NCI-H1694 (cell line): ENCODE measurements around the gene ANKRD33B.
"Not testable (repeated sequence)": the region's sequence is repeated elsewhere in the genome, so short reads cannot be mapped to it uniquely, and the experiment has no call there.

Experiments
- DNase-seq: peaks from one replicate; lab custom pipeline; 2025; lab: John Stamatoyannopoulos, UW

ANKRD33B gene

GRCh38 chr5:10594591-10595210 lies 30.8 kb downstream of the ANKRD33B start:
- no peak for DNase-seq

DNA sequence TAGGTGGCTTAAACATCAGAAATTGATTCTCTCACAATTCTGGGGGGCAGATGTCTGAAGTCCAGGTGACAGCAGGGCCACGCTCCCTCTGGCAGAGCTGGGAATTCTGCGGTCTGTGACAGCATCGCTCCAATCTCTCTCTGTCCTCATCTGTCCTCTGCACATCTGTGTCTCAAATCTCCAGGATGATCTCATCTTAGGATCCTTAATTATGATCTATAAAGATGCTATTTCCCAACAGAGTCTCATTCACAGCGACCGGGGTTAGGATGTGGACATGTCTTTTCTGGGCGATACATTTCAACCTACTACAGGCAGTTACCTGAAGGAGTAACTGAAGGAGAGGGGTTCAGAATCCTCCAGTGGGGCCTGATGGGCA lies 31.4 kb downstream of the ANKRD33B start:
- DNase-seq, result peak; percentile 24

DNA sequence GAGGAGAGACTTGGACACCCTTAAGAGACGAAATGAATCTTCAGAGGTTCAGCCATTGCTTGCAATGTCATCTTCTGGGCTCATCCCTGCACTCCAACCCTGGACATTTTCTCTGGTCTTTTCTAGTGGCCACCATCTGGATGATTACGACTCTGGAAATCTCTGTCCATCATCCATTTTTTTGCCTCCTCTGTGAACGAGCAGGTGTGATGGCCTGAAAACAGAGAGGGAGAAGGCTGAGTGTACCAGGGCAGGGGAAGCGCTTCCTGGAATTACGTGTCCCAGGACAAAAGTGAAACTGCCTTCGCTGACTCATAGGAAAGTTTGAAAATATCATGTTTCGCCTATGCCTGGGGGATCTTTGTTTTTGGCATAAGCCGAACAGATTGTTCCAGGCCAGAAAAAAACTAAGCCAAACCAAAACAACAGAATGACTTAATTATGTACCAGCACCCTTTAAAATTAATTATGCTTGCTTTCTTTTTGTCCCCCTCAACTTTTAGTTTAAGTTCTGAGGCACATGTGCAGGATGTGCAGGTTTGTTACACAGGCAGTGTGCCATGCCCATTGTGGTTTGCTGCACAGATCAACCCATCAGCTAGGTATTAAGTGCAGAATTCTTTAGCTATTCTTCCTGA lies 31.9 kb downstream of the ANKRD33B start:
- DNase-seq, result peak; percentile 64

- DNase-seq, result no peak
These were observed 32.4 kb downstream of the ANKRD33B start for GRCh38 chr5:10596310-10596703.

DNA sequence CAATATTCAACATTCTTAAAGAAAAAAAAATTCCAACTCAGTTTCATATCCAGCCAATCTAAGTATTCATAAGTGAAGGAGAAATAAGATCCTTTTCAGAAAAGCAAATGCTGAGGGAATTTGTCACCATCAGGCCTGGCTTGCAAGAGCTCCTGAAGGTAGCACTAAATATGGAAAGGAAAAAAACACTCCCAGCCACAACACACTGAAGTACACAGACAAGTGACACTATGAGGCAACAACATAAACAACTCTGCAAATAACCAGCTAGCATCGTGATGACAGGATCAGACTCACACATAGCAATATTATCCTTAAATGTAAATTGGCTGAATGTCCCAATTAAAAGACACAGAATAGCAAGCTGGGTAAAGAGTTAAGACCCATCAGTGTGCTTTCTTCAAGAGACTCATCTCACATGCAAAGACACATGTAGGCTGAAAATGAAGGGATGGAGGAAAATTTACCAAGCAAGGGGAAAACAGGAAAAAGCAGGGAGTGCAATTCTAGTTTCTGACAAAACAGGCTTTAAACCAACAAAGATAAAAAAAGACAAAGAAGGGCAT lies 33.1 kb downstream of the ANKRD33B start:
- no peak for DNase-seq

GRCh38 chr5:10599113-10599512 lies 35.2 kb downstream of the ANKRD33B start:
- no peak for DNase-seq

DNA sequence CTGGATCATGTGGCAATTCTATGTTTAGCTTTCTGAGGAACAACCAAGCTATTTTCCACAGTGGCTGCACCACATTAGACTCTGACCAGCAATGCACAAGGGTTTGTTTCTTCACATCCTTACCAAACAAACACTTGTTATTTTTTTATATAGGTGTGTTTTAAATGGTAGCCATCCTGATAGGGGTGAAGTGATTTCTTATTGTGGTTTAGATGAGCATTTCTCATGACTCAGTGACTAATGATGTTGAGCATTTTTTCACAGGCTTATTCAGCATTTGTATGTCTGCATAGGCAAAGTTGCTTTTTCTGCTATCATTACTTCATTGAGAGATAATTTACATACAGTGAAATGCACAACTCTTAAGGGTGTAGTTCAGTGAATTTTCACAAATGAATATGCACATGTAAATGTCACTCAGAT lies 36.0 kb downstream of the ANKRD33B start:
- no peak for DNase-seq

DNA sequence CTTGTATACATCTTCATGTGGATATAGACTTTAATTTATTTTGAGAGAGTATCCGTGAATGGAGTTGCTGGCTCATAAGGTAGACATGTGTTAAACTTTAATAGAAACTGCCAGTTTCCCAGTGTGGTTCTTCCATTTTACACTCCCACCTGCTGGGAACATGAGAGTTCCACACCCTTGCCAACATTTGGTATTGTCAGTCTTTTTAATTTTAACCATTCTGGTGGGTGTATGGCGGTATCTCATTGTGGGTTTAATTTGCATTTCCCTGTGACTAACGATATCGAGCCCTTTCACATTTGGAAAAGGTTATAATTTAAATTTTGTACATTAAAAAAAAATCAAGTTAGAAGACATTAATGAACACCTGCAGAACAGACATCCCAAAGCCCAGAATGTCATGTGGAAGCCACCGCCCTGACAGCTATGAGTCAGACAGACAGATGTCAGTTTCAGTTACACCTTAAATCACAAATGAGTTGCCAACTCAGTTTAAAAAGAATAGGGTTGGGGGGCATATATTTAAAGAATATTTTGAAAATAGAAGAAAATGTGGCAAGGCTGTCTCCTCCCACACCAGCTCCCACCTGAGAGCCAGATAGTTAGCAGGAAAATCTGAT lies 36.9 kb downstream of the ANKRD33B start:
- DNase-seq, result peak; percentile 35

DNA sequence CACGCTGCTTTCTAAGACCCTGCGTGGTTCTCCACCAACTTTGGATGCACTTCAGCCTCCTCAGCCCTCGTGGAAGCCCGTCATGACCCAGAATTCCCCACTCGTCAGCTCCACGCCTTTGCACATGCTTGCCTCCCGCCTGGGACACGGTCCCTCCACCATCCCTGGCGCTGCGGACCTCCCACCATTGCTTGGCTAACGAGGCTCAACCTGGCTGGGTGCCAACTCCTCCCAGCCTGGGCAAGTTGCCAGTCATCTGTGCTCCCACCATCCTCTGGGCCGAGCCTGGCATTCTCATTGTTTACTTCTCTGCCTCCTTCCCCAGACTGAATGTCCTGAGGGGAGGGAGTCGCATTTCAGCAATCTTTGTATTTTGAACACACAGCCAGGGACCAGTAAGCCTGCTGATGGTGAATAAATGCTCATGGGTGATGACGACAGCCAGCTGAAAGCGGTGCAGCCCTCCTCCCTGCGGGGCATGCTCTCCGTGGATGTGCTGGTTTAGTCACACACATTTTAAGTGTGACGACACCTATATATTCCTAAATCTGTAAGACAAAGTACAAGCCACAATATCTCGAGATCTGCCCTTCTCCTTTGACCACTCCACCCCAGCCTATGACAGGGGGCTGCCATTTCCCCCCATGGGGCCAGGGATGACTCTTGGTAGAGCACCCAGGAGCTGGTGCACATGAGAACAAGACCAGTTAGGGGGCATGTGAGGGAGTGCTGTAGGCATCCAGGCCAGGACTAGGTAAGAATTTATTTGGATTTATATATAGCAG lies 37.6 kb downstream of the ANKRD33B start:
- peak; percentile 96 for DNase-seq

DNA sequence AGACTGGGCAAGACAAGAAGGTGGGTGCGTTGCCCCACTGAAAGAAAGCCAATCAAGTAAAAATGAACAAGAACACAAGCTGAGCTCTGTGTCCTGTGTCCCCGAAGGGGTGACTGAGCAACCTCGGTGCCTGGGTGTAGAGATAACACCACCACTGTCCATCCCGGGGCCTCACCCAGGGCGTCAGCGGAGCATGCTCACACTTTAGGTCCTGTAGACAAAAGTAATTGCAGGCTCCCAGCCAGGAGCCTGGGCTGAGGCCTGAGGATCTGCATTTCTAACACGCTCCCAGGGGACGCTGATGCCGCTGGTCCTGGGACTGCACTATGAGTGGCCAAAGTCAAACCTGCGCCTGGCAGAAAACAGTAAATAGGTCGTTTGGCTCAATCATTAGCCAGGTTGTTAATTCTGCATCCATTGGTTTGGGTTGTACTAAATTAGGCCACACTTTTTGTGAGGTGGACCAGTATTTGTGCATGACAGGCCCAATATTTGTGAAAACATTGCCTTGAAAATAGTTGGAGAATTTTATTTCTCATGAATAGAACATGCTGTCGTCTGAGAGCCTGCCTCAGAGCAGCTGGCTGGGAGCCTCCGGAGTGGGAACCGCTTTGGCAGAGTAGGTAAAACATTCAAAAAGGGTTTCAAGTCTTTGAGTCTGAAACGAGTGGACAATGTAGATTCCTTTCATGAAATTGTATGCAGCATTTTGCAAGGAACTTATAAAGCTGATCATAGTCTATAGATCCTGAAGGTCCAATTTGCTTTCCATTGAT lies 38.3 kb downstream of the ANKRD33B start:
- no peak for DNase-seq

GRCh38 chr5:10604975-10605374 lies 41.1 kb downstream of the ANKRD33B start:
- no peak for DNase-seq

DNA sequence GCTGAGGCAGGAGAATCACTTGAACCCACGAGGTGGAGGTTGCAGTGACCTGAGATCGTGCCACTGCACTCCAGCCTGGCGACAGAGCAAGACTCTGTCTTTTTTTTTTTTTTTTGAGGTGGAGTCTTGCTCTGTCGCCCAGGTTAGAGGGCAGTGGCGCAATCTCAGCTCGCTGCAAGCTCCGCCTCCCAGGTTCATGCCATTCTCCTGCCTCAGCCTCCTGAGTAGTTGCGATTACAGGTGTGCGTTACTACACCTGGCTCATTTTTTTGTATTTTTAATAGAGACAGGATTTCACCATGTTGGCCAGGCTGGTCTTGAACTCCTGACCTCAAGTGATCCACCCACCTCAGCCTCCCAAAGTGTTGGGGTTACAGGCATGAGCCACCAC lies 42.8 kb downstream of the ANKRD33B start:
- DNase-seq, result not testable (repeated sequence)

GRCh38 chr5:10607023-10607665 lies 43.3 kb downstream of the ANKRD33B start:
- no peak for DNase-seq

GRCh38 chr5:10607666-10608073 lies 43.8 kb downstream of the ANKRD33B start:
- no peak for DNase-seq

GRCh38 chr5:10608081-10608480 lies 44.2 kb downstream of the ANKRD33B start:
- not testable (repeated sequence) for DNase-seq

DNA sequence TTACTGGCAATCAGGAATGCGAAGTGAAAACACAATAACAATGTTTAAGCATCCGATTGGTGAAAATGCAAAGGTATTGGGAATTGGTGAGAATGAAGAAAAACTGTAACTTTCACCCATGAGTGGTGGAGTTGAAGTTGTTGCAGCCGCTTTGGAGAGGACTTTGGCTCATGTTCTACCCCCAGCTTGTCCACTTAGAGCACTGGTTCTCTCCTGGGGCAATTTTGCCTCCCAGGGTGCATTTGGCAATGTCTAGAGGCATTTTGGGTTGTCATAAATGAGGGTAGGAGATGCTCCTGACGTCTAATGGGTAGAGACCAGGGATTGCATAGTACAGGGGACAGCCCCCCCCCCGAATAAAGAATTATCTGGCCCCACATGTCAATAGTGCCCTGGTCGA lies 46.2 kb downstream of the ANKRD33B start:
- DNase-seq, result no peak

DNA sequence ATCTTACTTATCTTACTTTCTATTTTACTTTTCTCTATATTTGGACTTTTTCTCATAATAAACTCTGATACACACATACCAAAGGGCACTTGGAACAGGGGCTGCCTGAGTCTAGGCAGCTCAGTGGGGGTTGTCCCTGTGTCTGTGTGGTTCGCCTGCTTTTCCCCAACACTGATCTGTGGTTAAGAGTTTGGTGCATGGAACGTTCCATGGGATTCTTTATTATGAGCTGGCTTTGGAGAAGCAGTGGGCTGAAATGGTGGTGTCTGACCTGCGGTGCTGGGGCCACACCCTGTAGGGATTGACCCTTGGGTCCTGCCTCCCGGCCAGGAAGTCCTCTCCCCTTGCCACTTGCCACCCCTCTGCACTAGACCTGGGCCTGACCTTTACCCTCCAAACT lies 47.4 kb downstream of the ANKRD33B start:
- DNase-seq, result no peak

DNA sequence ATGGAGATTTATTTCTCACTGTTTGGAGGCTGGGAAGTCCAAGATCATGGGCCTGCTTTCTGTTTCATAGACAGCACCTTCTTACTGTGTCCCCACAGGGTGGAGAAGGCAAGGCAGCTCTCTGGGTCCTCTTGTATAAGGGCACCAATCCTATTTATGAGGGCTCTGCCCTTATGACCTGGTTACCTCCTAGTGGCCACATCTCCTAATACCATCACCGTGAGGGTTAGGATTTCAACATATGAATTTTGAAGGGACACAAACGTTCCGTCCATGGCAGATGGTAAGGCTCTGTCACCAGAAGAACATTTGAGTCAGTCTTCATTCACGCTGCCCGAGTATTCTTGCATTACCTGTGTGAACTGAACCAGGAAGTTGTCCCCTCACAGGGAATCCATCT lies 48.4 kb downstream of the ANKRD33B start:
- DNase-seq, result no peak

GRCh38 chr5:10615693-10616092 lies 51.8 kb downstream of the ANKRD33B start:
- DNase-seq, result no peak

DNA sequence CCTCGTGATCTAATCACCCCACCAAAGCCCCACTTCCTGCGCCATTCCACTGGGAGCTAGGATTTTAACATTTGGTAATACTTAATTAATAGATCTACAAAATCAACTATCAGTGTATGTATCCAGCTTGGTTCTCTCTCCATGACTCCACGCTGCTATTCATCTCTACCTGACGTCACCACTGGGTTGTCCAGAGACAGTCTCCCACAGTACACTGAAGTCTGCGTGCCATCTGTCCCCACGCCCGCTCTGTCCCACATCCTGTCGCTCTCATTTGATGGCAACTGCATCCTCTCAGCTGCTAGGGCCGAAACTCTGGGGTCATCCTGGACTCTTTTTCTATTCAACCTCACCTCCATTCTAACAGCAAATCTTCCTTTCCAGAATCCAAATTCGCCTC lies 53.2 kb downstream of the ANKRD33B start:
- DNase-seq, result no peak

DNA sequence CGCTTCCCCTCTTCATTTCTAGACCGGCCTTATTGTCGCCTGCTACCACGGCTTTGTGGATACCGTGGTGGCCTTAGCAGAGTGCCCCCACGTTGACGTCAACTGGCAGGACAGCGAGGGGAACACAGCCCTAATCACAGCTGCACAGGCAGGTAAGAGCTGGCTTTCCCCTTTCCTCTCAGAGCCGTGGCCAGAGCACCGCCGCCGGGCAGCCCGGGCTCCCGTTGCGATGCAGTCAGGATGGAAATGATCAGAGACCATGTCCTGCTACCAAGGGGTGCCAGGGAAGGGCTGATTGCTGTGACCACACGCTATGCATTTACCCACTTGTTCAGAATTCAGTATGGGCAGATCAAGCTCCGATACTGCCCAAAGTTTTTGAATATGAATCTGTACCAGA lies 54.4 kb downstream of the ANKRD33B start:
- no peak for DNase-seq
